Measurements from ENCODE around the gene SUN5. TPM values are rescaled to one million over a fixed set of nuclear protein-coding genes. Genes with fewer than 3 reads are reported as not detected.
"Not testable (repeated sequence)": the region's sequence is repeated elsewhere in the genome, so short reads cannot be mapped to it uniquely, and the experiment has no call there.

SUN5 gene
- total RNA-seq, 1 donor from 2014 or later, result not detected

GRCh38 chr20:32957459-32957858 is 46.8 kb downstream of the SUN5 start:
- intact Hi-C loops (cut with micrococcal nuclease), result no loop called here
- DNase-seq, result no peak
- ATAC-seq, result no peak

GRCh38 chr20:32950539-32950938 is 53.7 kb downstream of the SUN5 start:
- intact Hi-C loops (cut with micrococcal nuclease); DNase-seq: not testable (repeated sequence)

GRCh38 chr20:32946629-32947028 is 57.6 kb downstream of the SUN5 start:
- ATAC-seq (no peak), DNase-seq (no peak)
- intact Hi-C loops (cut with micrococcal nuclease), result no loop called here

More at GRCh38 chr20:32950539-32950938, 53.7 kb downstream of the SUN5 start:
- ATAC-seq, result not testable (repeated sequence)

GRCh38 chr20:32945710-32946221 is 58.5 kb downstream of the SUN5 start:
- intact Hi-C loops (cut with micrococcal nuclease), result no loop called here

GRCh38 chr20:32943490-32944052 is 60.7 kb downstream of the SUN5 start:
- intact Hi-C loops (cut with micrococcal nuclease), result no loop called here
- DNase-seq, result no peak
- no peak for ATAC-seq

More at GRCh38 chr20:32945710-32946221, 58.5 kb downstream of the SUN5 start:
- DNase-seq, result no peak
- no peak for ATAC-seq

- no peak for DNase-seq
- no peak for ATAC-seq
- intact Hi-C loops (cut with micrococcal nuclease), result no loop called here
Observed at GRCh38 chr20:32941155-32941885, 62.9 kb downstream of the SUN5 start.

- intact Hi-C loops (cut with micrococcal nuclease), result no loop called here
- ATAC-seq, result no peak
Observed at GRCh38 chr20:32934580-32934979, 69.7 kb downstream of the SUN5 start.

More at GRCh38 chr20:32934580-32934979, 69.7 kb downstream of the SUN5 start:
- no peak for DNase-seq

Other genes starting within 250 kb of the SUN5 start
- 0.50 TPM for gene DNMT3B, start 242.0 kb downstream of the SUN5 start, total RNA-seq
- 65.7 TPM for gene MAPRE1, start 184.5 kb downstream of the SUN5 start, total RNA-seq
- gene EFCAB8, start 145.5 kb downstream of the SUN5 start, total RNA-seq, result not detected
- not detected for gene BPIFB2, start 3.3 kb upstream of the SUN5 start, total RNA-seq
- not detected for gene BPIFB6, start 27.2 kb upstream of the SUN5 start, total RNA-seq
- gene BPIFB3, start 49.5 kb upstream of the SUN5 start, total RNA-seq, result not detected
- not detected for gene BPIFB4, start 75.2 kb upstream of the SUN5 start, total RNA-seq
- gene BPIFA2, start 163.7 kb upstream of the SUN5 start, total RNA-seq, result not detected
- not detected for gene BPIFA3, start 212.9 kb upstream of the SUN5 start, total RNA-seq
- not detected for gene BPIFA1, start 231.6 kb upstream of the SUN5 start, total RNA-seq

Measured in left ventricle myocardium superior (tissue), 1 donor.